SKM-1 treated with dmso at 0.1 percent for 144 hours (cell line): ENCODE results near the gene MBP.
"Not testable (repeated sequence)": the region's sequence is repeated elsewhere in the genome, so short reads cannot be mapped to it uniquely, and the experiment has no call there.

ENCODE experiments used
- DNase-seq: peaks from one replicate; lab custom pipeline; 2025; ENCODE audit not compliant: unreplicated experiment; lab: John Stamatoyannopoulos, UW

Gene MBP

DNA sequence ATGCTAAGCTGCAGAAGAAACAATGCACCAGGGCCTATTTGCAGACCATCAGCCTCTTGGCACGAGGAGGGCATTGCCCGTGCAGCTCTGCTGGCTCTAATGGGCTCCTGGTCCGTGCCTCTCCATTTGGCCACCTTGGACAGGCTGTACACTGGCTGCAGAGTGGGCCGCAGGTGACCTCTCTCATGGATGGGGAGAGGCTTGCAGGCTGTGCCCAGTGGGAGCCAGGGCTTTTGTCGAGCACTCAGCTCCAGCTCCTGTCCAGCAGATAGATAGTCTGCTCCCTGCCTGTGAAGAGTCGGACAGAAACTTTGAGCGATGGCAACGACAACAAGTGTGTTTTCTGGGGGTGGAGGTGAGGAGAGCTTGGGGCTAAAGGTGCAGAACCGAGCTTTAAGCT, 100.9 kb downstream of the MBP start:
- no peak for DNase-seq

DNA sequence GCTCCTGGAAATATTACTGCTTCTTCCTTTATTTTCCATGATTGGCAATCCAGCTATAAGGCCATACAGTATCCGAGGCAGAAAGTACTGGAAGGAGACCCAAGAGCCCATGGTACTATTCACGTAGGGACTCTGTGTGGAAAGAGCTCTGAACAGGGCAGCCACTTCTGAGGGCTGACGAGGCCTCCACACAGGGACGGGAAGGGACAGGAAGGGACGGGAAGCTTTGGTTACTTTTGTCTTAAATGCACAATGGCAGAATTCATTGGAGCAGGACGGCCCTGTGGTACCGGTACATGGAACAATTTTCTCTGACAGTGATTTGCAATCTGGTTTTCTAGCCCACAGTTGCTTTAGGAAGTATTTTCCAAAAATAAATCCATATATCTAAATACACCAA, 102.4 kb downstream of the MBP start:
- no peak for DNase-seq

DNA sequence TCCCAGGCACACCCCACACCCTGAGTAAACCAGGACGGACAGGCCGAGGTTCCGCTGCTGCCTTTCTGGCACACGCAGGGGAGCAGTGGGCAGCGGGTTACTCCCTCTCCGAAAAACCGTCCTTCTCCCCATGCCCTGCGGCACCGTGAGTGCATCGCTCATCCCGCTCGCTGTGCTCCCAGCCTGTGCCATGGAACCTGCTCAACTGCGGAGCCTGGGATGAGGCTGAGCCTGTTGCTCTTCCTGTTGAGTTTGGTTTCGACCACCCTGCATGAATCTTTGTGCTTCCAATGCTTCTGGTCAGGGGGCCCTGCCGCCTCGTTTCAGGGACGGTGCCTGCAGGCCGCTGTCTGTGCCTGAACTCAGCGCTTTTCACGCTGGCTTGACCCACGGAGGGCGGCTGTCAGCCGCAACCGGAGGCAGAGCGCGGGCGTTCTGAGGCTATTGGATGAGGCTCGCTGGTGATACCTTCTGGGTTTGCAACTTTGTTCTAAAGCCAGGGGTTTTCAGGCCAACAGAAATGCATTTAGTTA, 106.7 kb downstream of the MBP start:
- DNase-seq, result no peak

GRCh38 chr18:77025123-77025522, 107.5 kb downstream of the MBP start:
- no peak for DNase-seq

- no peak for DNase-seq
Observed at GRCh38 chr18:77024476-77024875, 108.1 kb downstream of the MBP start.

- no peak for DNase-seq
Observed at GRCh38 chr18:77023102-77023782, 109.3 kb downstream of the MBP start.

- DNase-seq, result no peak
Observed at GRCh38 chr18:77022556-77022955, 110.0 kb downstream of the MBP start.

DNA sequence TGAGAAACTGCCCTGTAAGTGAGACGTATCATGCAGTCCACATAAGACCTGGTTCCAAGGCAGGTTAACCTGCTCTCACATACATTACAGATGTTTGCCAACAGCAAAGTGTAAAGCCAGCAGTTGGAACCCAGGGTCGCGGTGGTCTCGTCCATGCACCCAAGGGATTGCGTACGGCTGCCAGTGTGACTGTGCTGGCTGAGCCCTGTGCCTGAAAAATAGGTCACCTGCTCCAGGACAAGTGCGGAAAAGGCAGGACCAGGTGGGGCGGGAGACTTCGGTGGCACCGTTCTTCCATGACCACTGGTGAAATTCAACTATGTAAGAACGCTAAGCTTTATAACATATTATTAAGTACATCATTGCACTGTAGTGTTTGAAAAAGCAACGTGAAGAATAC, 110.5 kb downstream of the MBP start:
- no peak for DNase-seq

DNA sequence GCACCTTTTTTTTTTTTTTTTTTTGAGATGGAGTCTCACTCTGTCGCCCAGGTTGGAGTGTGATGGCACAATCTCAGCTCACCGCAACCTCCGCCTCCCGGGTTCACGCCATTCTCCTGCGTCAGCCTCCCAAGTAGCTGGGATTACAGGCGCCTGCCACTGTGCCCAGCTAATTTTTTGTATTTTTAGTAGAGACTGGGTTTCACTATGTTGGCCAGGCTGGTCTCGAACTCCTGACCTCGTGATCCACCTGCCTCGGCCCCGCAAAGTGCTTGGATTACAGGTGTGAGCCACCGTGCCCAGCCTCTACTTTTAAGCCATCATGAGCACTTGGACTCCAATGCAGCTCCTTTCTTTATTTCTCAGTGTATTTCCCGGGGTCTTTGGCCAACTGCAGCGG, 111.1 kb downstream of the MBP start:
- DNase-seq, result not testable (repeated sequence)

DNA sequence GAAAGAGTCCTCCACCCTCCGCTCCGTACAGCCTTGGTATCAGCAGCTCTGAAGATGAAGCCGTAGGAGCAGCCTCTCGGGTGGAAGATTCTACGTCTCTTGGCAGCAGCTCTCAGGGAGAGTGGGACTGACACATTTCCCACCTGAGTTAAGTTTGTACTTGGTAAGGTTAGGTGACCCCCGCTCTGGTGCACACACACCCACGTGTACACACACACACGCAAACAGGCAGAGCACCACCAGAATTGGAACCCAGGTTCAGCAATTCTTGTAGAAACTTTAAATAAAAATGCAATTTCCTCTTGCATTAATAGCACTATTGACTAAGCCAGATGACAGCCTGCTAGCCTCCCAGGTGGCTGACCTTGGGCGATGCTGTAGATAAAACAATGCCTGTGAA, 111.5 kb downstream of the MBP start:
- DNase-seq, result no peak

GRCh38 chr18:77020561-77020960, 112.0 kb downstream of the MBP start:
- no peak for DNase-seq

DNA sequence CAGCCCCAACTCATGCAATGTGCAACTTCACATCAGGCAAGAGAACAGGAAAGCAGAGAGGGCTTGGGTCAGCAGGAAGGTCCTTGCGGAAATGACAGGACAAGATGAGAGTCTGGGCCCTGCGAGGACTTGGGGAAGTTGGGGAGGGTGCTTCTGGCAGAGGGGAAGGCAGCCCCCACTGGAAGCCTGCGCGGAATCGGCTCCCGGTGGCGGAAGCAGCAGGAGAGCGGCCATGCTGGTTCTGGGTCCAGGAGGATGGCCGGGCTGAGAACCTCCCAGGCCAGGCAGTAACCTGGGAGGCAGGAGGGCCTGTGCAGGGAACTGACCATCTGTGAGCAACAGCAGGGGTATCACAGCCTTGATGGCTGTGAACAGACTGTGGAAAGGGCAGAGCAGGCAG, 112.9 kb downstream of the MBP start:
- no peak for DNase-seq

DNA sequence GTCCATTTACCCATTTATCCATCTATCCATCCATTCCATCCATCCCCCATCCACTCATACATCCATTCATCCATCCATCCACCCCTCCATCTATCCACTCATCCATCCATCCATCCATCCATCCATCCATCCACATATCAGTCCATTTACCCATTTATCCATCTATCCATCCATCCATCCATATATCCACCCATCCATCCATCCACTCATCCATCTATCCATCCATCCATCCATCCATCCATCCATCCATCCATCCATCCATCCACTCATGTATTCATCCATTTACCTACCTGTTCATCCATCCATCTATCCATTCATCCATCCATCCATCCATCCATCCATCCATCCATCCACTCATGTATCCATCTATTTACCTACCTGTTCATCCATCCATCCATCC, 113.9 kb downstream of the MBP start:
- DNase-seq, result not testable (repeated sequence)

DNA sequence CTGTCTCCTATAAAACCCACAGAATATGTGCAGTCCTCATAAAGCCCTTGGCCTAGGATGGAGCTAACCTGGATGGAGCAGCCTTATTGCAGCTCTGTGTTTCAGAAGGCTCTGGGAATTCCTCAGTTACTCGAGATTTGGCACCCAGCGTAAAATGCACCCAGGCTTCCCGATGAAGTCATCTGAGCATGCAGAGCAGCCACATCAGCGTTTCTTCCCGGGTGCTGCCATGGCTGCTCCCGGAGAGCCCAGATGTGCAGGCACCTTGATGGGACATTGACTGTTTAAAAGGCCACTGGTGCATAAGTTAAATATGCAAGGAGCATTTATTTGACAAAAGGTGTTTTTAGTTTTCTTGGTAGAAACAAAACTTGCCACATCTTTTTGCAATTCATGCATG, 115.2 kb downstream of the MBP start:
- no peak for DNase-seq

DNA sequence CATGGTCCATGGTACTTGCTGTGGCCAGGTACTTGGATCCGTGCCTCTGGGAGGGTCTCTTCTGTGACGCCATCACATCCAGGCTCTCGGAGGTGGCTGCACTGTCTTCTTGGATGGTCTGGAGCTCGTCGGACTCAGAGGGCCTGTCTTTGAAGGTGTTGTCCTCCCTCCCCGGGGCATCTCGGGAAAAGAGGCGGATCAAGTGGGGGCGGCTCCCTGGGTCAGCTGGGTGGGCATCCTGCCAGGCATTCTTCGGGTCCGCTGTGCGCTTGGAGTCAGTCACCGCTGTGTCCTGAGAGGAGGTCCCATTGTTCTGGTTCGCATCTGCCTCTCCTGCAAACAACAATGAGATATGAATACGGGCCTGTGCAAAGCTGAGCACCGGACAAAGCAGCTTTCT, 115.6 kb downstream of the MBP start:
- no peak for DNase-seq

- DNase-seq, result no peak
Observed at GRCh38 chr18:77015771-77016710, 116.5 kb downstream of the MBP start.

DNA sequence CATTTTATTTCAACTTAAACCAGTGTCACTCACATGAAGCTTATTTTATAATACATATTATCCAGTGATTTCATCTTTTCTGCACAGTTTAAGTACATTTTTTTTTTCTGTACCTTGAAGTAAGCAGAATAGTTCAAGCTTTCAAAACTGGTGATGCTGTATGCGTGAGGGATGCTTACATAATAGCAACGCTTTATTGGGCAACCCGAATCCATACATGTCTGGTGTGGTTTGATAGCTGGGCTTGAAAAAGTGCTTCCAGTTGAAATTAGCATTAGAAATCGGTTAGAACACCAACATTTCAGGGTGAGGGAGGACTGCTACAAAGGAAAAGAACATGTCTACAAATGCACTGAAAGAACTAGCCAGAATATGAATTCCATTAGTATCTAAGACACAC, 117.4 kb downstream of the MBP start:
- DNase-seq, result peak; percentile 17

DNA sequence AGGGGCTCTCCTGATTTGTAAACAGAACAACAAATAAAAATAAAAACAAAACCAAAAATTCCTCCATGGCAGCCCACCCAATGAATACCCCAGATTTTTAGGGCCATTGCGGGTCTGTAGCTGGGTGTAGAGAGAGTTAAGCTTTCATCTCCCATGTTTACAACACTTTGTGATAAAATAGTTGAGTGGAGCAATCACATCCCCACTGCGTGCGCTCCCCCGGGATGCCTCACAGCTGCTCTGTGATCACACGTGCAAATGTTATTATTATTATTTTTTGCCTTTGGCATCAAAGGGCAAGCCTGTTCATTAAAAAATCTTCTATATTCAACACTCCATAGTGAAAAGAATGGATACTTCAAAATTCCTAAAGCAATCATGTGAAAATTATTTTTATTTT, 118.0 kb downstream of the MBP start:
- DNase-seq, result no peak

DNA sequence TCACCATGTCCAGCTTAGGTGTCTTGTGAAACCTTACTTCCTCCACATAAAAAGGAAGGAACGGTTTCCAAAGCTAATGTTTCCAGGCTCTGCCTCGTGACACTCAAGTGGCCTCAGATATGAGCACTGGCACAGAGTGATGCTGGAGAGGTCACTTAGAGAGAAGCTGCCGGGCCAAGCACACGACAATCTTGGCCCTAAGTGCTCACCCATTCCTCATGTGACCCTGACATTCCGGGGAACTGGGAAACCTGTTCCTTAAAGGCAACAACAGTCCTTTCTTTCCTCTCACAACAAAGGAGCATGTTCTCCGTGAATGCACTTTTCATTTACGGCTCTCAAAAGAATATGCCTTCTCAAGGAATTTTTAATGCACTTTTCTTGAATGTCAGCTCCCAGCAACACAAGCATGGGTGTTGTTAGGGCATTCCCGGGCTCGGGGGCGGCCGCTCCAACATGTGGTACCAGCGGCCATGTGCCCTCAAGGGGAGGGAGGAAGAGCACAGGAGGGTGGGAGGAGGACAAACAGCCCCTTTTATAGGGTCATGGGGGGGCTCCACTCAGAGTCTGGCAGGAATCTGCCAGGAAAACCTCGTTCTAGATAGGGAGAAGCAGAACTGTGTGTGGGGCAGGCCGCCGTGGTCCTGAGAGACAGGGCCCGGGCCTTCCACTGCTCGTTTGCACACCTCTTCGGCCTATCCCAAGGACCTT, 118.6 kb downstream of the MBP start:
- DNase-seq, result peak; percentile 7

GRCh38 chr18:77012806-77013541, 119.6 kb downstream of the MBP start:
- DNase-seq, result no peak

- no peak for DNase-seq
Observed at GRCh38 chr18:77012120-77012519, 120.5 kb downstream of the MBP start.
